ENCODE results near the gene NELL1. TPM values are rescaled to one million over a fixed set of nuclear protein-coding genes. Genes with fewer than 3 reads are reported as not detected.

The NELL1 gene
- total and polyA plus RNA-seq, 2 donors (not counting 3 experiments of a cell fraction or from before 2014, with no cell fraction given): not detected

GRCh38 chr11:21501245-21501644 is 831.9 kb downstream of the NELL1 start:
- no peaks in the 10 kb centered on the region for H3K9me1 ChIP-seq (replicated peaks; ENCODE audit: control insufficient read depth, extremely low read depth, insufficient read depth, low read length)
- ChIA-PET POLR2A (no interaction called here), CTCF (no interaction called here)
- H3K4me3 ChIP-seq (replicated peaks in 1 of 3; ENCODE audit: insufficient read depth in 1 of 3, low read depth in 1 of 3, low read length in 3 of 3): no peak overlapping the region
- no peak overlapping the region for H3K27ac ChIP-seq (ENCODE audit: insufficient read depth, low read depth, low read length)
- DNase-seq (ENCODE audit: low read depth, low spot score) (no peak), FAIRE-seq (no peak)
- no peaks in the 10 kb centered on the region for H3K27me3 ChIP-seq (ENCODE audit: control insufficient read depth in 2 of 2, insufficient read depth in 2 of 2, low read length in 2 of 2)
- no peaks in the 10 kb centered on the region for H4K20me1 ChIP-seq (replicated peaks; ENCODE audit: control insufficient read depth, extremely low read depth, insufficient read depth, low read length)
- no peak overlapping the region for H3K9ac ChIP-seq (replicated peaks; ENCODE audit: extremely low read depth, insufficient read depth, low read length)
- dilution Hi-C loops (cut with MboI; ENCODE audit: extremely low pct_ligation_motif_present, low sequenced_read_pairs) (no loop called here), intact Hi-C loops (cut with micrococcal nuclease) (no loop called here)
- no peaks in the 10 kb centered on the region for H3K36me3 ChIP-seq (ENCODE audit: control insufficient read depth in 2 of 2, extremely low read depth in 1 of 2, insufficient read depth in 2 of 2, low read length in 2 of 2)
- H3K4me1 ChIP-seq (ENCODE audit: control insufficient read depth, extremely low read depth, insufficient read depth, low read length): no peaks in the 10 kb centered on the region
- H3K9me3 ChIP-seq (replicated peaks; ENCODE audit: control insufficient read depth, insufficient read depth, low read length): peaks cover 2% of the 10 kb centered on the region
- H2AFZ ChIP-seq (ENCODE audit: low read depth, low read length): no peak overlapping the region
- no peaks in the 10 kb centered on the region for H3K79me2 ChIP-seq (ENCODE audit: control insufficient read depth, insufficient read depth, low read length)
- no TSS peak for BruUV-seq (replicated peaks)
- no peak overlapping the region for H3K4me2 ChIP-seq (ENCODE audit: insufficient read depth, low read length)
- TF ChIP-seq POLR2AphosphoS5 (IDR thresholded peaks at IDR 0.05; ENCODE audit: insufficient read depth, low read depth, low read length) (no peak), CTCF (IDR thresholded peaks at IDR 0.05; ENCODE audit: extremely low read depth in 1 of 2, insufficient read depth in 1 of 2, low read depth in 1 of 2, low read length in 2 of 2) (no peak), GATA2 (IDR thresholded peaks at IDR 0.05; ENCODE audit: insufficient read depth, insufficient read length, low read depth, low read length) (no peak), POLR2A (IDR thresholded peaks at IDR 0.05; ENCODE audit: low read depth, low read length) (no peak), EZH2 (IDR thresholded peaks at IDR 0.05; ENCODE audit: borderline replicate concordance, low read depth, low read length, severe bottlenecking) (no peak), JUN (IDR thresholded peaks at IDR 0.05; ENCODE audit: borderline replicate concordance, insufficient read depth, insufficient read length, low read depth) (no peak), MAX (IDR thresholded peaks at IDR 0.05; ENCODE audit: insufficient read depth, insufficient read length) (no peak), FOS (IDR thresholded peaks at IDR 0.05; ENCODE audit: borderline replicate concordance, insufficient read depth, low read length) (no peak), MYC (IDR thresholded peaks at IDR 0.05; ENCODE audit: low read depth, low read length) (no peak)

All from endothelial cell of umbilical vein (primary cell).